ENCODE data around the gene PINK1. TPM values are rescaled to one million over a fixed set of nuclear protein-coding genes. Genes with fewer than 3 reads are reported as not detected.
"Not testable (repeated sequence)": the region's sequence is repeated elsewhere in the genome, so short reads cannot be mapped to it uniquely, and the experiment has no call there.

Gene PINK1
- total RNA-seq, 2 experiments from 2014 or later = 1.9 to 2.1 TPM

DNA sequence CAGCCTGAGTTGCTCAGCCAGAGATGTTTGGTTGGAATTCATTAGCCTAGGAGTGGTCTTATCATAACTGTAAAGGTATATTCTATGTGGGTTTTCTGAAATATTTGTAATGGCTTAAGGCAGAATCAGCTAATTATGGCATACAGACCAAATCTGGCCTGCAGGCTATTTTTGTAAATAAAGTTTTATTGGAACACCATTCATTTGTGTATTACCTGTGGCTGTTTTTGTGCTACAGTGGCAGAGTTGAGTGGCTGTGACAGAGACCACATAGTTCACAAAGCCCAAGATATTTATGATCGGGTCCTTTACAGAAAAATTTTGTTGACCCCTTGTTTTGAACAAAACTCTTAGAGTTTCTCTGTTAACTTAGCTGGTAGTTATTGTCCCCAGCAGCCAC is 35.3 kb downstream of the PINK1 start:
- no peak overlapping the region for H3K27ac Mint-ChIP-seq
- no peak overlapping the region for H3K4me3 Mint-ChIP-seq

DNA sequence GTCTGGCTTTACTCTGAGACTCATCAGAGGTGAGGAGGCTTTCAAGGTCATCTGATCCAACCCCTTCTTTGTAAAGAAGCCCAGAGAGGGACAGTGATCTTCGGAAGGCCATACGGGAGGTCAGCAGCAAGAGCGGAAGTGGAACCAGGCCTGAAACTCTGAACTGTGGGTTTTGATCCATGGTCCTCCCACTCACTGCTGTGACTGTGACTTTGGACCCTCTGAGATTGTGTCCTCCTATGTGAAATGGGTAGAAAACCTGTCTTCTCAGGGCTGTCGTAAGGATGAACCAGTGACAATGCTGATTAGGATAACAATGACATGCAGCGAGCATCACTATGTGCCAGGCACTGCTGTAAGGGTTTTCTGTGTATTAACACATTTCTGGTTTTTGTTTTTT is 37.7 kb downstream of the PINK1 start:
- Mint-ChIP-seq H3K9me3 (no peaks in the 10 kb centered on the region), H3K4me3 (no peak overlapping the region), H3K27ac (no peak overlapping the region), H3K36me3 (no peaks in the 10 kb centered on the region), H3K27me3 (peaks cover 13% of the 10 kb centered on the region), H3K4me1 (peaks cover 4% of the 10 kb centered on the region)
- DNase-seq = no peak

More for the DNA sequence above, 35.3 kb downstream of the PINK1 start:
- no peak for DNase-seq
- Mint-ChIP-seq H3K27me3 (peaks cover 7% of the 10 kb centered on the region), H3K4me1 (peaks cover 4% of the 10 kb centered on the region), H3K9me3 (no peaks in the 10 kb centered on the region), H3K36me3 (no peaks in the 10 kb centered on the region)

DNA sequence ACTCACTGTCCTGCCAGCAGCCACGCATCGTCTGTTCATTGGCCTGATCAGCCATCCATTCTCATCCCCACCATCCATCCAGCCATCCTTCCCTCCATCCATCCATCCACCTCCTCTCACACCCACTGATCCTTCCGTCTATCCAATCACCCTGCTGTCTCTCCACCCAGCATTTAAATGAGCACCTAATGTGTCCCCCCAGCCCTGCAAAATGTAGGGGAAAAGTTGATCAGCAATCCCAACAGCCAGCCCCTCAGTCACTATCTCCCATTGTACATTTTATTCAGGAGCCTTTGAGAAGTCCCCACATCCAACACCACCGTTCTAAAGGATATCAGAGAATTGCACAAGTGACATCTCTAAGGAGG is 39.0 kb downstream of the PINK1 start:
- Mint-ChIP-seq H3K27me3 (peaks cover 19% of the 10 kb centered on the region), H3K9me3 (peaks cover 1% of the 10 kb centered on the region), H3K4me3 (no peak overlapping the region), H3K36me3 (peaks cover 2% of the 10 kb centered on the region), H3K4me1 (no peaks in the 10 kb centered on the region), H3K27ac (no peak overlapping the region)
- DNase-seq = no peak

DNA sequence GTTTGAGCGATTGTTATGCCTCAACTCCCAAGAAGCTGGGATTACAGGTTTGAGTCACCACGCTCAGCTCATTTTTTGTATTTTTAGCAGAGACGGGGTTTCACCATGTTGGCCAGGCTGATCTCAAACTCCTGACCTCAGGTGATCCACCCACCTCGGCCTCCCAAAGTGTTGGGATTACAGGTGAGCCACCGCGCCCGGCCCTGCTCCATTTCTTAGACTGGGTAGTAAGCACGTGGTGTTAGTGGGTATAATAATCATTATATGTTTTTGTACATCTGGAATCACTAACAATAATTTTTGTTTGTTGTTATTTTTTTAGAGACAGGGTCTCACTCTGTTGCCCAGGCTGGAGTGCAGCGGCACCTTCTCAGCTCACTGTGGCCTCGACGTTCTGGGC is 40.4 kb downstream of the PINK1 start:
- H3K4me1 Mint-ChIP-seq, DNase-seq, H3K27ac Mint-ChIP-seq, H3K9me3 Mint-ChIP-seq, H3K4me3 Mint-ChIP-seq, H3K36me3 Mint-ChIP-seq: not testable (repeated sequence)
- peaks cover 19% of the 10 kb centered on the region for H3K27me3 Mint-ChIP-seq

DNA sequence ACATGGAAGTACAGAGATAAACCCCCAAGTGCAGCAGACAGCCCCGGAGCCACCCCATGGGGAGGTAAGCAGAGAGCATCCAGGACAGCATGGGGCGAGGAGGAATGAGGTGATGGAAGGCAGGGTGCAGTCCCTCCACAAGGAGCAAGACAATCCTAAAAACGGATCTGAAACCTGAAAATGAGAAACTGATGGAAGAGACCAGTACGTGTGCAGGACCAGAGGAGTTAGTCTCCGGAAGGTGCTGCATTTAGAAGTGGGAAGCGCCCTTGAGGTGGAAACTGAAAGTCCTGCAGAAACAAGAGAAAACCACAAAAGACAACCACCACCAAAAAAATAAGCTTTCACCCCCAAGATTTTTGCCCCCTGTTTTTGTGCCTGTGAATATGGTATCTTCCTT is 45.3 kb downstream of the PINK1 start:
- H3K9me3 Mint-ChIP-seq = peaks cover 9% of the 10 kb centered on the region
- peaks cover 7% of the 10 kb centered on the region for H3K4me1 Mint-ChIP-seq
- H3K27ac Mint-ChIP-seq = no peak overlapping the region
- H3K4me3 Mint-ChIP-seq = no peak overlapping the region
- DNase-seq = no peak
- peaks cover 24% of the 10 kb centered on the region for H3K27me3 Mint-ChIP-seq
- H3K36me3 Mint-ChIP-seq = peaks cover 6% of the 10 kb centered on the region

DNA sequence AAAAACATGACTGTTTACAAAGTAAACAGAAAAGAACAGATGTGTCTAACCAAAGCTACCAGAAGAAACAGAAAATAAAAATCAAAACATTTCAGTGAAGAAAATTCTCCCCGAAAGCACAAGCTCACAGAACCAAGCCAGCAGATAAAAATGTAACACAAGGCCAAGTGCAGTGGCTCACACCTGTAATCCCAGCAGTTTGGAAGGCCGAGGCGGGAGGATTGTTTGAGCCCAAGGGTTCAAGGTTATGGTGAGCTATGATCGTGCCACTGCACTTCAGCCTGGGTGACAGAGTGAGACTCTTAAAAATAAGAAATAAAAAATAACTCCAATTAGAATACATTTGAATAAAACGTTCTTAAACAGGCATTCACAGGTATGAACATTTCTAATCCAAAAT is 47.0 kb downstream of the PINK1 start:
- peaks cover 7% of the 10 kb centered on the region for H3K4me1 Mint-ChIP-seq
- peaks cover 6% of the 10 kb centered on the region for H3K36me3 Mint-ChIP-seq
- H3K9me3 Mint-ChIP-seq = peaks cover 9% of the 10 kb centered on the region
- no peak for DNase-seq
- H3K4me3 Mint-ChIP-seq = no peak overlapping the region
- peaks cover 30% of the 10 kb centered on the region for H3K27me3 Mint-ChIP-seq
- no peak overlapping the region for H3K27ac Mint-ChIP-seq

DNA sequence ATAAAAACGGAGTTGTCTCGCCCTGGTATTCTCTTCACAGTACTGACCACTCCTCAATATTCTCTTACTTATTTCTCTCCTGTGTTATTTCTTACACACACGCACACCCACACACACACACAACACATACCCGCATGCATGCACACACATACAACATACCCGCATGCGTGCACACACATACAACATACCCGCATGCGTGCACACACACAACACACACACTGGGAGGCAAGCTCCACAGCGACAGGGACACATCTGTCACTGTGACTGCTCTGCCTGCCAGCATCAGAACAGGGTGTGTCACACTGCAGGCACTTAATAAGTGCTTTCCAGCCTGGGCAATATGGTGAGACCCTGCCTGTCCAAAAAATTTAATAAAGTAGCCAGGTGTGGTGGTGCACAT is 48.7 kb downstream of the PINK1 start:
- no peak overlapping the region for H3K27ac Mint-ChIP-seq
- no peak for DNase-seq
- peaks cover 7% of the 10 kb centered on the region for H3K4me1 Mint-ChIP-seq
- H3K36me3 Mint-ChIP-seq = peaks cover 6% of the 10 kb centered on the region
- H3K4me3 Mint-ChIP-seq = no peak overlapping the region
- peaks cover 9% of the 10 kb centered on the region for H3K9me3 Mint-ChIP-seq
- peaks cover 18% of the 10 kb centered on the region for H3K27me3 Mint-ChIP-seq

DNA sequence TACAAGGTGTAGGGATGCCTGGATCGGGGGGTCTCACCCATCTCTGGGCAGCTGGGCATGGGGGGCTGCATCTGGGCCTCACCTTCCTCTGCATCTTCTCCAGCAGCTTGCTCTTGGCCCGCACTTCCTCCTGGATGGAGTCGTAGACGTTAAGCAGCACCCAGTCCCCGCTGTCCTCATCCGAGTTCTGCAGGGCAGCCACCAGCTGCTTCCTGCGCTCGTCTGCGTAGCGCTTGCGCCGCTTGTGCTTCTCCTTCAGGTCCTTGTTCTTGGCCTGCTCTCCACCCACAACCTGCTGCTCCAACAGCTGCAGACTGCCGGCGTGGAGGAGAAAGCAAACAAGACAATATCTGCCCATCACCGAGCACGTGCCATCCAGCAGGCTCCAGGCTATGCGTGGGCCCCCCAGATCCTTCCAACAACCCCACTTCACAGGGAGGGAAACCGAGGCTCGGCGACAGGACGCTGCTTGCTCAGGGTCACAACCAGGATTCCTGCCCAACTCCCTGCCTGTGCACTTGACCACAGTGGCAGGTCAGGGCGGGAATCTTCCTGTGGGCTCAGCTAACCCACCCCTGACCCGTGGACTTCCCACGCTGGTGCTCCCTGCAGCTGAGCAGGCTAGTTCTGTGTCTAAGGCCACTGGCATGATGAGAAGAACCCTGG is 49.4 kb downstream of the PINK1 start:
- no peak overlapping the region for H3K4me3 Mint-ChIP-seq
- peaks cover 7% of the 10 kb centered on the region for H3K4me1 Mint-ChIP-seq
- H3K9me3 Mint-ChIP-seq = peaks cover 6% of the 10 kb centered on the region
- peaks cover 18% of the 10 kb centered on the region for H3K27me3 Mint-ChIP-seq
- no peak for DNase-seq
- H3K36me3 Mint-ChIP-seq = peaks cover 2% of the 10 kb centered on the region
- no peak overlapping the region for H3K27ac Mint-ChIP-seq

DNA sequence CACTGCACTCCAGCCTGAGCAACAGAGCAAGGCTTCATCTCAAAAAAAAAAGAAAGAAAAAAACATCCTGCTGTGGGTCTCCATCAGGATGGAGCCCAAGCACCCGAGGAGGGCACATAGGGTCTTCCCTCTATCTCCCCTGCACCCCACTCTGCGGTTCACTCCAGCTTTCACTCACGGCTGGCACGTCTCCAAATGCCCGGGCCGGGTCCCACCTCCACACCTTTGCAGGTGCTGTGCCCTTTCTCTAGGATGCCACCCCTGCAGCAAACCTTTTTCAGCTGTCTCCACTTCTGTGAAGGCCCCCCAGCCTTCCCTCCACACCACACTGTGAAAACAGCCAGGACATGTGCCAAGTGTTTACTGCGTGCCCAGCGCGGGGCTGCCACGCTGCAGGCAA is 50.4 kb downstream of the PINK1 start:
- no peak for DNase-seq
- peaks cover 18% of the 10 kb centered on the region for H3K27me3 Mint-ChIP-seq
- H3K4me3 Mint-ChIP-seq = no peak overlapping the region
- no peaks in the 10 kb centered on the region for H3K36me3 Mint-ChIP-seq
- no peaks in the 10 kb centered on the region for H3K9me3 Mint-ChIP-seq
- peaks cover 4% of the 10 kb centered on the region for H3K4me1 Mint-ChIP-seq
- no peak overlapping the region for H3K27ac Mint-ChIP-seq

DNA sequence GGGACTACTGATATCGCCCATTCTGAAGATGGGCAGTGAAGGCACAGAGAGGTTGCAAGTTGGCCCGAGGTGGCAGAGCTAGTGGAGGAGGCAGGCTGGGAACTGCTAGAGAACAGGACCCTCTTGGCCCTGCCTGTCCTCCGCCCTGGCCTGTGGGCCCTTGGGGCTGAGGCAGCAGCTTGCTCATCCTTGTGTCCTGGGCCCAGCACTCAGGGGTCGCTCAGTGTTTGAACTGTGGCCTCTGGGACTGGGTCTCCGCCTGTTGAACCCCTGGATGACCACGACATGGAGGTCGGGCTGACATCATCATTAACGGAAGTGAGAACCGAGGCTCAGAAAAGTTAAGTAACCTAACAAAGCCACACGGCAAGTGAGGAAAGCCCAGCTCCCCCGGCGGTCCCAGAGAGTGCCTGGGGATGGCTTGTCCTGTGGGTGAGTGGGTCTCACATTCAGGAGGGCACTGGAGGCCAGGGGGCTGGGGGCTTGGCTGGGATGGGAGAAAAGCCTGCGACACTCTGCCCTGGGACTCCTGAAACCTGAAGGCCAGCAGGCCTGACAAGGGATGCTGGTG is 50.9 kb downstream of the PINK1 start:
- Mint-ChIP-seq H3K4me3 (no peak overlapping the region), H3K36me3 (no peaks in the 10 kb centered on the region), H3K4me1 (no peaks in the 10 kb centered on the region), H3K27ac (no peak overlapping the region), H3K27me3 (peaks cover 18% of the 10 kb centered on the region), H3K9me3 (no peaks in the 10 kb centered on the region)
- DNase-seq = no peak

DNA sequence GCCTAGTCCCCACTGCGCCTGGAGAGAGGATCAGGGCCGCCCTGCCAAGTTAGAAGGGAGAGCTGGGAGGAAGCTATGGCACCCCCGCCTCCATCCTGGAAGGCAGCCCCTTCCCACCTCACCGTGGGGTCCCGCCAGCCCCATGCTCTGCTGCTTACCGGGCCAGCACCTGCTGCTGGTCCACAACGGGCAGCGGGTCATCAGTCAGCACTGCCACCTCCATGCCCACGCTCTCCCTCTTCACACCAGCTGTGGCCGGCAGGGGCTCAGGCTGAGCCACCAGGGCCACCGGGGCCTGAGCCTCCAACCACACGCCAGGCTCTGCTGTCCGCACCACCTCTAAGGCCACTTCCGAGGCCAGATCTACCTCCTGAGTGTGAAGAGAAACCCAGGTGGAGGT is 51.4 kb downstream of the PINK1 start:
- H3K27me3 Mint-ChIP-seq = peaks cover 18% of the 10 kb centered on the region
- no peaks in the 10 kb centered on the region for H3K36me3 Mint-ChIP-seq
- no peak overlapping the region for H3K27ac Mint-ChIP-seq
- H3K4me1 Mint-ChIP-seq = no peaks in the 10 kb centered on the region
- no peak for DNase-seq
- no peak overlapping the region for H3K4me3 Mint-ChIP-seq
- H3K9me3 Mint-ChIP-seq = no peaks in the 10 kb centered on the region

DNA sequence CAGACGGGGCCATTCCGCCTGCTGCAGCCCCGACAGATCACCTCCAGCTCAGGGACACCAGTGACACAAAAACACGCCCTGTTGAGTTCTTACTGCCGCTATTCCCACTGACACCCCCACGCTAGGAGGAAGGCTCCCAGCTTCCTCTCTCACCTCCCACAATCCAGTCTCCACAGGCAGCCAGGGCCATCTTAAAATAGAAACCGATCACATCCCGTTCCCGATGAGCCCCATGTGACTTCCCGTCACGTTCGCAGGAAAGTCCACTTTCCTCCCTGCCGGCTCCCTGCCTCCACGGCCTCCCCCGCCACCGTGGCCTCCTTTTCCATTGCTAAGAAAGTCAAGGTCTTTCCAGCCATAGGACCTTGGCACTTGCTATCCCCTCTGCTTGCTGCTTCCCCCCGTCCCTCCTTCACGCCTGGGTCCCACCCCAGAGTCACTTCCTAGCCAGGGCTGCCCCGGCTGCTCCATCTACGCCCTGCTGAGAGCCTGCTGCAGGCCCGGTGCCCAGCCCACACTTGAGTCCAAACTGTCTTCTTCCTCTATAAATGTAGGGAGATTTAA is 51.9 kb downstream of the PINK1 start:
- Mint-ChIP-seq H3K27ac (no peak overlapping the region), H3K4me1 (no peaks in the 10 kb centered on the region), H3K27me3 (peaks cover 15% of the 10 kb centered on the region), H3K9me3 (no peaks in the 10 kb centered on the region), H3K4me3 (no peak overlapping the region), H3K36me3 (no peaks in the 10 kb centered on the region)
- DNase-seq = no peak

DNA sequence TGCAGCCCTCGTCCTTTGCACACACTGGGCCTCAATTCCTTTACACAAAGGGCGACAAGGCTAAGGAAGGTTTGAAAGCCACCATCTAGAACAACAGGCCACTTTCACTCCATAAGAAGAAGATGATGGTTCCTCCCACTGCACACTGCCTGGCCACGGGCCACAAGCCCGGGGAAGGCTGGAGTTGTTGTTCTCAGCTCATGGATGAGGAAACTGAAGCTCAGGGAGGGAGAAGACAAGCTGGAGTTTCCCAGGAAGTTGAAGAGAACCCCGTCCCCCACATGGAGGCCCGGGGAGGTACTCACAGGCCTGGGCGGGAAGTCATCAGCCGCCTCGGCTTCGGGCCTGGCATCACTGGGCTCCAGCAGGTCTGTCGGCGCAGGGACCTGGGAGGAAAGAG is 52.5 kb downstream of the PINK1 start:
- no peaks in the 10 kb centered on the region for H3K4me1 Mint-ChIP-seq
- H3K27me3 Mint-ChIP-seq = peaks cover 9% of the 10 kb centered on the region
- DNase-seq = no peak
- no peaks in the 10 kb centered on the region for H3K36me3 Mint-ChIP-seq
- H3K4me3 Mint-ChIP-seq = no peak overlapping the region
- H3K9me3 Mint-ChIP-seq = no peaks in the 10 kb centered on the region
- H3K27ac Mint-ChIP-seq = no peak overlapping the region

DNA sequence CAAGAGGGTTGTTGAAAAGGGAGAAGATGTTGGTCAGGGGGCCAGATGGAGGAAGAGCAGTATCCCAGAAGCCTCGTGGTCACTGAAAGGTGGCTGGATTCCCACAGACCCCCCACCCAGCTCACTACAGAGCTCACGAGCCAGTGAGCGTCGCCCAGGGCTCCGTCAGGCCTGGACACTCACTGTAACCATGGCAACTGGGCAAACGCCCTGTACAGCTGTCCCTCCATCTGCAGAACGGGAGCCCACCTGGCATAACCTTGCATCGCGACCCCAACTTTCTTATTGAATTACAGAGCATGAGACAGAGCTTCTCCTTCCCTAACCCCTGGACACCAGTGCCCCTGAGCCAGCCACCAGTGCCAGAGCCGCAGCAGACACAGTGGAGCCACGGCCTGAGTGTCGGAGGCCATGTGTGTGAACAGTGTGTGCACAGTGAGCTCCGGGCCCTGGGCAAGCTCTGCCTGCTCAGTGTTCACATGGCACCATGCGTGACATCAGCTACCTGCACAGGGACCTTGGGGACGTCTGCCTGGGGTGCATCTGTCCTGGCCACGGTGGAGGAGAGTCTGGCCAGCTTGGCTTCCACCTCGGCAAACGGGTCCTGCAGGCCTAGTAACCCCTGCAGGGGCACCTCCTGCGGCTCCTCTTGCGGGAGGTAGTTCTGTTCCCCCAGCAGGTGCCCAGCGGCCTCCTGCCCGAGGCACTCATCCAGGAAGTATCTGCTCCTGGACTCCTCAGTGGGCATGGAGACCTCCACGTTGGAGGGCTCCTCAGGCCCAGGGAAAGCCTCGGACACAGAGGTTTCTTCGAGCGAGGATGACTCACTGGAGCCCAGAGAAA is 53.8 kb downstream of the PINK1 start:
- DNase-seq = no peak
- H3K4me3 Mint-ChIP-seq = no peak overlapping the region
- H3K27me3 Mint-ChIP-seq = peaks cover 9% of the 10 kb centered on the region
- H3K9me3 Mint-ChIP-seq = no peaks in the 10 kb centered on the region
- H3K4me1 Mint-ChIP-seq = no peaks in the 10 kb centered on the region
- H3K36me3 Mint-ChIP-seq = no peaks in the 10 kb centered on the region
- no peak overlapping the region for H3K27ac Mint-ChIP-seq

DNA sequence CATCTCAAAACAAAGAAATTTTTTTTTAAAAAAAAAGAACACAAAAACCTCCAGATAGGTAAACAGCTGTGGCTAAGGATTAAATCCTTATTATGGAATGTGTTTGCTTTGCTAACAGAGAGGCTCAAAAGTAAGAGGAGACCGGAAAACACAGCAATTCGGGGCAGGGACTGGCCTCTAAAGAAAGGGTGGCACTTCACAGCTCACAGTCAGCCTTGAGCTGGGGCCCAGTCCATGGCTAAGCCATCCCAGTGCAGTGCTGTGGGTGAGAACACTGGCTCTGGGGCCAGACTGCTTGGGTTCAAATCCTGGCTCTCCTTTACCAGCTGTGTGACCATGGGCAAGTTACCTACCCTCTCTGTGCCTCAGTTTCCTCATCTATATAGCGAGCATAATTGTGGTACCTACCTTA is 56.4 kb downstream of the PINK1 start:
- H3K4me3 Mint-ChIP-seq = no peak overlapping the region
- no peaks in the 10 kb centered on the region for H3K27me3 Mint-ChIP-seq
- no peak for DNase-seq
- no peaks in the 10 kb centered on the region for H3K9me3 Mint-ChIP-seq
- H3K27ac Mint-ChIP-seq = no peak overlapping the region
- no peaks in the 10 kb centered on the region for H3K4me1 Mint-ChIP-seq
- H3K36me3 Mint-ChIP-seq = no peaks in the 10 kb centered on the region

Measured in activated naive CD8-positive, alpha-beta T cell treated with anti-CD3 and anti-CD28 coated beads for 36 hours (primary cell).